GM15510 (cell line): ENCODE results near the gene IMP4.

Experiments used
- POLR2A ChIP-seq: IDR thresholded peaks from 3 replicates; pipeline ENCODE4 v1.6.1; 2011; ENCODE audit warnings: borderline replicate concordance; ENCODE audit not compliant: insufficient read length; ENCODE audit errors: extremely low read depth

IMP4 gene

DNA sequence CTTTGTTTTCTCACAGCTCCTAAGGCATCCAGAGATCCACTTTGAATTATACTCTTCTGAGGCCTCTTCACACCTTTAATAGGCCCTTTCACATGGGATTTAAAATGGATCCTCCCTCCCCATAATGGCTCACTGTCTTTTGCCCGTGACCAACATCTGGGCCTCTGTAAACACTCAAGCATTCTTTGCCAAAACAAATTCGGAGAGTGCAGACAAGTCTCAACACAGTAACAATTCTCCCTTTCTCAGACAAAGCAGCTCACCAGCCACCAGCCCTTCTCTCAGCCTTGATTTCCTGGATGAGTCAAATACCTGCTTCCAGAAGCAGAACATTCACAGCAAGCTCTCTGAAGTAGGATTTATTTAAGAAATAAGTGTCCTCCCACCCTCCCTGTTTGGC lies 14.0 kb upstream of the IMP4 start:
- no peak for TF ChIP-seq POLR2A

DNA sequence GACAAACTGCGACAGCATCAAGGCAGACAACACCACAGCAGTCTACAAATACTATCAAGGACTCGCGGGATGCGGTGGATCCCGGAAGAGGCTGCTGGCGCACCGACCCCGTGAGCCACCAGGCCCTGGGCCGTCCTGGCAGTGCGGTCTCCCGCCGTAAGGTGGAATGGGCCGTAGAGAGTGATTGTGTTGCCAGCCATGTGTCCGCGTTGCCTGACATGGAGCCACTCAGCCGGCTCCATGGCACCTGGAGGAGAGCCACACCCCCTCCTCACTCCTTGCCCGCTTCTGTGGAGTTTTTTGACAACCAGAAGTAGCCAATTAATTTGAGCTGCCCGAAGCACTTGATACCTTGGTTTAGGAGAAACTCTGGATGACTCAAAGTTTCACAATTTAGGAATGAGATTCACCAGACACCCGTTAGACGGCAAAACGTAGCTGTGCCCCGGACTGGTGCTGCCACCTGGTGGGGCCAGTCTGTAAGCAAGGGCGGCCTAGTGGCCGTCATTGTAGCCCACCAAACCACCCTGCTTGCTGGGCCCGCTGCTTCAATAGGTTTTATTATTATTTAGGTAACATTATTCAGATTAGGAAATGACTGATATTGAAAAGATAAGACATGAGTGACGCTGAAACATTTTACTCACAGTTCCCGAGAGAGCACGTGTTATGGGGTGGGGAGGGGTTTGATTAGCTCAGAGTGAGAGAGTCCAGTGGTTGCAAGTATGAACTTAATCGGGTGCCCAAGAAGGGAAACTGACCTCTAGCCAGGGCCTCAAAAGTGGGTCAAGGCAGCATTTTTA lies 10.2 kb upstream of the IMP4 start:
- no peak for TF ChIP-seq POLR2A

DNA sequence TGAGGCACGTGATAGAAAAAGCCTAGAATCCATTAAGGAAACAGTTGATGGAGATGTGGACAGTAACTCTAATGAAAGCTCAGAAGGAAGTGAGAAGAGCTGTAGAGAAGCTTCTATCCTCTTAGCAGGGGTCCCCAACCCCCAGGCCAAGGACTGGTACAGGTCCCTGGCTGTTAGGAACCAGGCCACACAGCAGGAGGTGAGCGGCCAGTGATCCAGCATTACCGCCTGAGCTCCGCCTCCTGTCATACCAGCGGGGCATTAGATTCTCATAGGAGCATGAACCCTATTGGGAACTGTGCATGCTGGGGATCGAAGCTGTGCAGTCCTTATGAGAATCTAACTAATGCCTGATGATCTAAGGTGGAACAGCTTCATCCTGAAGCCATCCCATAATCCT lies 8.7 kb upstream of the IMP4 start:
- no peak for TF ChIP-seq POLR2A

GRCh38 chr2:130335226-130335625 lies 7.5 kb upstream of the IMP4 start:
- TF ChIP-seq POLR2A, result no peak

GRCh38 chr2:130336150-130336876 lies 6.4 kb upstream of the IMP4 start:
- TF ChIP-seq POLR2A, result no peak

DNA sequence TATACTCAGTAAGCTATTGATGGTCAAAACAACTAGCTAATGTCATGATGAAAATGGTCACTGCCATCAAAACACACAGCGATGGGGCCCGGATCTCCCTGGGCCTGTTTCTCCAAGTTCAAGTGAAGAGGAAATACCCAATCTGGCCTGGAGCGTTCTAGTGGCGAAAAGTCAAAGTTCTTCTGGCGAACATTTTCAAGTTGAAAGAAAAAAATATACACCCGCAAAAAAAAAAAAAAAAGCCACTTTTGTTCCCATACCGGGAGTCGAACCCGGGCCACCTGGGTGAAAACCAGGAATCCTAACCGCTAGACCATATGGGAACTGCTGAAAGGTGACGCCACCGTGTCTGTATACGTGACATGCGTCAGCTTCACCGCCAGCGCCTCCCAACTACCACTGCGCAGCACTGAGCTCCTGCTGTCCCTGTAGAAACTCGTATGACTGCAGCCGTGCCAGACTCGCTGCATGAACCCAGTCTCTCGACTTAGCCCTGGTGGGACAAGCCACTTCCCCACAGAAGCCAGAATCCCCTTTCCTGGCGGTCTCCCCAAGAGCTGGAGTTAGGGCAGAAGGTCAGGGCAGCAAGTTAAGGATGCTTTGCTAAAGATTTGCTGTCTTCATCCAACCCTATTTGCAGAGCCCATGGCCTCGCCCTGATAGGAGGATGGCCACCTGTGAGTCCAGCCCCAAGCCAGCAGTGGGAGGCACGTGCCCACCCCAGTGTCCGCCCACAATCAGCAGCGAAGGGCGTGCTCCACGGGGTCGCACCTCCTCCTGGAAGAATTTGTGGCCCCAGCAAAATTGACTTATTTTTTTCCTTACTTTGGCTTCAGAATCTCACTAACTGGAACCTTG lies 5.6 kb upstream of the IMP4 start:
- peak; percentile 51 for TF ChIP-seq POLR2A

GRCh38 chr2:130337735-130338325 lies 4.9 kb upstream of the IMP4 start:
- TF ChIP-seq POLR2A, result no peak

GRCh38 chr2:130338793-130339345 lies 3.8 kb upstream of the IMP4 start:
- TF ChIP-seq POLR2A, result no peak

DNA sequence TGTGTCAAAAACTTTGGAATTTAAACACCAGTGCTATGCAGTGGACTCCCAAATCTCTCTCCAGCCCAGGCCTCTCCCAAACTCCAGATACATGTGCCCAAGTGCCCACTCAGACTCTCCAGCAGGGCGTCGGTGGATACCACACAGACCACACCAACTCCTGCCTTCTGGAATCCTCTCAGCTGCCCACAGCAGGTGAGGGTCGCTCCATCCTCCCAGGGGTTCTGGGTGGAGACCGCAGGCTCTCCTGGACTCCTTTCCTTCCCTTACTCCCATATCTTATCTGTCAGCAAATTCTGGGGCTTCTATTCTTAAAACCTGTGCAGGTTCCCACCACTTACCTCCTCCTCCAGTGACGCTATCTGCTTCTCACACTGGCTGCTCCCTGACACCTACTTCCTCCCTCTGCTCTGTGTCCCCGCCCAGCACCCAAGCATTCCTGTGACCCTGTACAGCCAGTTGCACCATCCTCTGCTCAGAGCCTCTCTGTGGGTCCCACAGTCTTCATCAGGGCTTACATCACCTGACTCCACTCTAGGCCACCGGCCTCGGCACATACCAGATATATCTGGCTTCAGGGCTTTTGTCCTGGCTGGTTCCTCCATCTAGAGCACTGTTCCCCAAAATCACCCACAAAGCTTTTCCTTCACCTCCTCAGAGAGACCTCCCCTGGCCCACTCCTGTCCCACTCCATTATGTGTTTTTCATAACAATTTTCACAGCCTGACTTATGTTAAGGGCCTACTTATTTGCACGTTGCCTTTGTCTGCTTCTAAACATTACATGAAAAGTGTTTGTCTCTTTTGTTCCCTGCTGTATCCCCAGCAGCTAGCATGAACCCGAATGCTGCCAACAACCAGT lies 2.6 kb upstream of the IMP4 start:
- TF ChIP-seq POLR2A, result no peak

- TF ChIP-seq POLR2A, result no peak
These were observed 1.1 kb upstream of the IMP4 start for GRCh38 chr2:130341562-130342019.

DNA sequence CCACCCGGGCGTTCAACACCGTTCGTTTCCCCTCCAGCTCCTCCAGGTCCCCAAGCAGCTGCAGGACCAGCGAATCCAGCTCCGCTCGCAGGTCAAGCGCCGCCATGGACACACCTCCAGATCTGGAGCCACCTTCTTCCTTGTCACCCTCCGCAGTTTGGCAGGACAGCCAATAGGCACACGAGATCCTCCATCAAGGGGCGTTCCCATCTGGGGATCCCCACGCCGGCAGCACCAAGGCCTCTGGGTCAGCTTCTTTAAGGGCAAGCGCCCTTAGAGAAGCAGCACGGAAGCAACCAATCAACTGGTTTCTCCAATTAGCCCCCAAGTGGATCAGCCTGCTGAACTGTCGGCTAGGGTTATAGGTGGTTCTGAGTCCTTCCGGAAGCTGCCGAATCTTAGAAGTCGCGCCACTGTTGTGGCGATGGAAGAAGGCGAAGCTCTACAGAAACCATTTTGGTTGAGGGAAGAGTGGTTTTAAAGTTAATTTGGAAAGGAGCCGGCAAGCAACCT lies 621 bp upstream of the IMP4 start:
- peak; percentile 78 for TF ChIP-seq POLR2A

- TF ChIP-seq POLR2A, result no peak
These were observed 1.9 kb downstream of the IMP4 start for GRCh38 chr2:130344578-130344977.

- no peak for TF ChIP-seq POLR2A
These were observed 2.4 kb downstream of the IMP4 start for GRCh38 chr2:130345091-130345490.
